SK-N-SH (cell line): Measurements from ENCODE around the gene ADPRS.

Source experiments
- CHD2 ChIP-seq: fragments of 150-350 bp; IDR thresholded peaks from 2 replicates; pipeline ENCODE4 v1.6.1; 2018; ENCODE audit warnings: low read length; ENCODE audit not compliant: partially characterized antibody
- CTCF ChIP-seq: fragments of 200-600 bp; sonication (generic); IDR thresholded peaks from 2 replicates; pipeline ENCODE4 v1.6.1; 2017; ENCODE audit warnings: antibody characterized with exemption, mild to moderate bottlenecking, moderate library complexity
- EP300 ChIP-seq, 2 experiments: IDR thresholded peaks; 2 replicates each; pipeline versions ENCODE4 v1.4.0 to v1.6.1; 2012; ENCODE audit warnings: borderline replicate concordance in 1 of 2, low read depth in 1 of 2, low read length in 1 of 2
- GATA2 ChIP-seq: sonication (generic); formaldehyde crosslinking; IDR thresholded peaks from 2 replicates; pipeline ENCODE4 v1.5.0; 2020; ENCODE audit warnings: mild to moderate bottlenecking, missing genetic modification reagents
- MXI1 ChIP-seq: IDR thresholded peaks from 2 replicates; pipeline ENCODE4 v1.6.1; 2012; ENCODE audit warnings: mild to moderate bottlenecking, low read depth, low read length, improper control_type of control experiment
- NRF1 ChIP-seq: IDR thresholded peaks from 2 replicates; pipeline ENCODE4 v1.6.1; 2012; ENCODE audit warnings: low read depth, mild to moderate bottlenecking, low read length
- POLR2AphosphoS5 ChIP-seq: IDR thresholded peaks from 2 replicates; pipeline ENCODE4 v1.6.1; 2012; ENCODE audit warnings: low read depth, low read length
- RAD21 ChIP-seq: IDR thresholded peaks from 2 replicates; pipeline ENCODE4 v1.6.1; 2012; ENCODE audit warnings: mild to moderate bottlenecking, low read length
- REST ChIP-seq: IDR thresholded peaks from 2 replicates; pipeline ENCODE4 v1.6.1; 2012; ENCODE audit warnings: mild to moderate bottlenecking, low read depth, low read length, moderate library complexity
- RFX5 ChIP-seq: IDR thresholded peaks from 2 replicates; pipeline ENCODE4 v1.6.1; 2012; ENCODE audit warnings: mild to moderate bottlenecking, improper control_type of control experiment, low read length
- RXRA ChIP-seq: IDR thresholded peaks from 2 replicates; pipeline ENCODE4 v1.4.0; 2012; ENCODE audit warnings: low read depth, mild to moderate bottlenecking, borderline replicate concordance
- SMC3 ChIP-seq: IDR thresholded peaks from 2 replicates; pipeline ENCODE4 v1.6.1; 2012; ENCODE audit warnings: low read depth, low read length, improper control_type of control experiment
- YY1 ChIP-seq: IDR thresholded peaks from 2 replicates; pipeline ENCODE4 v1.4.0; 2012; ENCODE audit warnings: low read depth, mild to moderate bottlenecking

- TF ChIP-seq YY1 (no peak), CTCF (no peak), EP300 (IDR thresholded peaks at IDR 0.05; ENCODE audit: borderline replicate concordance in 1 of 2, low read depth in 1 of 2, low read length in 1 of 2) (no peak), RFX5 (no peak), RAD21 (no peak), RXRA (no peak), SMC3 (no peak), NRF1 (no peak), POLR2AphosphoS5 (no peak), REST (no peak), CHD2 (no peak), GATA2 (CRISPR knock-in tag) (no peak), MXI1 (no peak)
Measured at GRCh38 chr1:36126797-36127500, 38.3 kb downstream of the ADPRS start.
